HG02970 (cell line): Measurements from ENCODE around the gene THSD8.

Experiments
- ATAC-seq: cut with Tn5 transposase; IDR thresholded peaks from one replicate; pipeline ENCODE4 v1.9.1; 2021; ENCODE audit warnings: mild to moderate bottlenecking, moderate library complexity, moderate number of reproducible peaks; ENCODE audit not compliant: unreplicated experiment, low FRiP score

The THSD8 gene

GRCh38 chr19:12847159-12848139, 45.6 kb downstream of the THSD8 start:
- no peak for ATAC-seq
